Neural cell (in vitro differentiated cells): ENCODE data around the gene ZNF536.

ENCODE experiments used
- TF ChIP-seq, protein P1 (sequence below): IDR thresholded peaks from 2 replicates; pipeline ENCODE4 v1.6.1; 2012; ENCODE audit warnings: borderline replicate concordance
- TF ChIP-seq, protein P2 (sequence below): fragments of 450-650 bp; IDR thresholded peaks from 2 replicates; pipeline ENCODE4 v1.5.1; 2014; ENCODE audit warnings: antibody characterized with exemption, mild to moderate bottlenecking, moderate library complexity; ENCODE audit not compliant: poor library complexity, severe bottlenecking

DNA sequence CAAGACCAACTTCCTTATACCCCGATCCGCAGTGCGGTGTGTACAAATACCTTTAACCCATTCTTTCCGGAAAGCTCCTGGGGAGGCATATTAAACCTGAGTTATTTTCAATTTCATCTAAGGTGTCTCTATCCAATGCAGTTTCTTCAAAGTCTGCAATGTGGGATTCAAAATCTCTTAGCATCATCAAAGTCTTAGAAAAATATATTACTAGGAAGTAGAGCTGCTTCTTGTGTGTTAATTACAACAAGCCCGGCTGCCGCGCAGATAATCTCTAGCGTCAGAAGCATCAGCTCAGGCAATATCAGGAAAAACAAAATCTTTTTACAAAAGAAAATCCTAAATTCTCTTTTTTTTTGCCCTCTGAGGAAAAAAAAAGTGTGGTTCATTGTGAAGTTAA is 48.1 kb downstream of the ZNF536 start:
- TF ChIP-seq, protein P1, sequence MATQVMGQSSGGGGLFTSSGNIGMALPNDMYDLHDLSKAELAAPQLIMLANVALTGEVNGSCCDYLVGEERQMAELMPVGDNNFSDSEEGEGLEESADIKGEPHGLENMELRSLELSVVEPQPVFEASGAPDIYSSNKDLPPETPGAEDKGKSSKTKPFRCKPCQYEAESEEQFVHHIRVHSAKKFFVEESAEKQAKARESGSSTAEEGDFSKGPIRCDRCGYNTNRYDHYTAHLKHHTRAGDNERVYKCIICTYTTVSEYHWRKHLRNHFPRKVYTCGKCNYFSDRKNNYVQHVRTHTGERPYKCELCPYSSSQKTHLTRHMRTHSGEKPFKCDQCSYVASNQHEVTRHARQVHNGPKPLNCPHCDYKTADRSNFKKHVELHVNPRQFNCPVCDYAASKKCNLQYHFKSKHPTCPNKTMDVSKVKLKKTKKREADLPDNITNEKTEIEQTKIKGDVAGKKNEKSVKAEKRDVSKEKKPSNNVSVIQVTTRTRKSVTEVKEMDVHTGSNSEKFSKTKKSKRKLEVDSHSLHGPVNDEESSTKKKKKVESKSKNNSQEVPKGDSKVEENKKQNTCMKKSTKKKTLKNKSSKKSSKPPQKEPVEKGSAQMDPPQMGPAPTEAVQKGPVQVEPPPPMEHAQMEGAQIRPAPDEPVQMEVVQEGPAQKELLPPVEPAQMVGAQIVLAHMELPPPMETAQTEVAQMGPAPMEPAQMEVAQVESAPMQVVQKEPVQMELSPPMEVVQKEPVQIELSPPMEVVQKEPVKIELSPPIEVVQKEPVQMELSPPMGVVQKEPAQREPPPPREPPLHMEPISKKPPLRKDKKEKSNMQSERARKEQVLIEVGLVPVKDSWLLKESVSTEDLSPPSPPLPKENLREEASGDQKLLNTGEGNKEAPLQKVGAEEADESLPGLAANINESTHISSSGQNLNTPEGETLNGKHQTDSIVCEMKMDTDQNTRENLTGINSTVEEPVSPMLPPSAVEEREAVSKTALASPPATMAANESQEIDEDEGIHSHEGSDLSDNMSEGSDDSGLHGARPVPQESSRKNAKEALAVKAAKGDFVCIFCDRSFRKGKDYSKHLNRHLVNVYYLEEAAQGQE: no peak
- TF ChIP-seq, protein P2, sequence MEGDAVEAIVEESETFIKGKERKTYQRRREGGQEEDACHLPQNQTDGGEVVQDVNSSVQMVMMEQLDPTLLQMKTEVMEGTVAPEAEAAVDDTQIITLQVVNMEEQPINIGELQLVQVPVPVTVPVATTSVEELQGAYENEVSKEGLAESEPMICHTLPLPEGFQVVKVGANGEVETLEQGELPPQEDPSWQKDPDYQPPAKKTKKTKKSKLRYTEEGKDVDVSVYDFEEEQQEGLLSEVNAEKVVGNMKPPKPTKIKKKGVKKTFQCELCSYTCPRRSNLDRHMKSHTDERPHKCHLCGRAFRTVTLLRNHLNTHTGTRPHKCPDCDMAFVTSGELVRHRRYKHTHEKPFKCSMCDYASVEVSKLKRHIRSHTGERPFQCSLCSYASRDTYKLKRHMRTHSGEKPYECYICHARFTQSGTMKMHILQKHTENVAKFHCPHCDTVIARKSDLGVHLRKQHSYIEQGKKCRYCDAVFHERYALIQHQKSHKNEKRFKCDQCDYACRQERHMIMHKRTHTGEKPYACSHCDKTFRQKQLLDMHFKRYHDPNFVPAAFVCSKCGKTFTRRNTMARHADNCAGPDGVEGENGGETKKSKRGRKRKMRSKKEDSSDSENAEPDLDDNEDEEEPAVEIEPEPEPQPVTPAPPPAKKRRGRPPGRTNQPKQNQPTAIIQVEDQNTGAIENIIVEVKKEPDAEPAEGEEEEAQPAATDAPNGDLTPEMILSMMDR: no peak
